ENCODE measurements around the gene AKAP13.
"Not testable (repeated sequence)": the region's sequence is repeated elsewhere in the genome, so short reads cannot be mapped to it uniquely, and the experiment has no call there.

AKAP13 gene

DNA sequence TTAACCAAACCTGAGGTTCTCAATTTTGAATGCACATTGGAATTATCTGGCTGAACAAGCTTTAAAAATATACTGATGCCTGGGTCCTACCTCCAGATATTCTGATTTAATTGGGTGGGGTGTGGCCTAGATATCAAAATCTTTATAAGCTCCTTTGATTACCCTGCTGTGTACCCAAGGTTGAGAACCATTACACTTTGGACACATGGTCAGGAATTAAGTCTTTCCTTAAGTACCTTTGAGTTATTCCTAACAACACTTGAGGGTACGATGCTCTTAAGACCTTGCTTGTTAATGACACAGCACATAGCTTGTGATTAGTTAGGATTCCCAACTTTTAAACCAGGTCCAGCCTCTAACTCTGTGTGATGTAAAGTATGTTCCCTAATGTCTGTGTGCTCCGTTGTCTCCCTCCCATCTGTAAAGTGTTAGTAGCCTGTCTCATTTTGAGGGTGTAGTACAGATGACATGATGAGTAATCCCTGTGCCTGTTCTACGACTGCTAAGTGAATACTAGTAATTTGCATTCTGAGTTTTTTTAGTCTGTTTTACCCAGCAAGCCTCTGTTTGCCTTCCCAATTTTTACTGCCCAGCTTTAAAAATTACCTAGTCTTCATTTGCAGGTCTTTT, 259.5 kb downstream of the AKAP13 start:
- no peak for DNase-seq

DNA sequence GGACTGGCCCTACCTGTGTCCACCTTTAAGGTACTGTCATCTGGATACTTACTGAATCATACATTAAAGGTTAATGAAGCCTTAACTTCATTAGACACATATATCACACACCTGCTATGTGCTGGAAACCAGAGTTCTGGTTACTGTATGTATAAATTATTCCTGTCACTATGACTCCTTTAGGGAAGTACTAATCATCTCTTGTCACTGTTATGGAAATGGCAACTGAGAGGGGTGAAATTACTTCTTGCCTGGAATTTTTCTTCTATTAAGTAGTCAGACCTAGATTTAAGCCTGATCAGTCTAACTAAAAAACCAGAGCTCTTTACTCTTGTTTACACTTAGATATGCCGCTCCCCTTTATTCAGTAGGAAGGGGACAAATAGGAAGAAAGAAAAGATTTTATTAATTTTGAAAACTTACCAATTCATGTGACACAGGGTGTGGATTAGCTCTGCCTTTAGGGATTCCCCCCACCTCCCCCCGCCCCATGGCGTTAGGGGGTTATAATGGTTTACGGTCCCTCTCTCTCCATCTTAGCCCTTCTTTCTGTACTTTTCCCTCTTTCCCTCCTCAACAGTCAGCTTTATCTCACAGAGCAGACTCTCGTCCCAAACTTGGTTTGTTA, 261.8 kb downstream of the AKAP13 start:
- no peak for DNase-seq

DNA sequence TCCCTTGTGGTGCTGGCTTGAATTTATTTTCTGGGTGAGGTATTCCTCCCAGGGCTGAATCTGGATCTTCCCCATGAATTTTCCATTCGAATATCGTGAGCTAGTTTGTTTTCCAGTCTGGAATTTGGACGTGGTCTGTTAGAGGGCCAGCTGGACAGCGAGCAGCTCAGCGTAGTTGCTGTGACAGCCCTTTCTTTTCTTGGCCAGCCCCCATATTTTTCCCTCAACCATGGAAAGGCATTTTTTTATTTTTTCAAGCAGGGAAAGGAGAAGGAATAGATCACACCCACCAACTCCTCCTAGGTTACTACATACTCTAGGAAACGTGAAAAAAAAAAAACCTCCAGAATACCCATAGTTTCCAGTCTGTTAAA, 262.3 kb downstream of the AKAP13 start:
- no peak for DNase-seq

DNA sequence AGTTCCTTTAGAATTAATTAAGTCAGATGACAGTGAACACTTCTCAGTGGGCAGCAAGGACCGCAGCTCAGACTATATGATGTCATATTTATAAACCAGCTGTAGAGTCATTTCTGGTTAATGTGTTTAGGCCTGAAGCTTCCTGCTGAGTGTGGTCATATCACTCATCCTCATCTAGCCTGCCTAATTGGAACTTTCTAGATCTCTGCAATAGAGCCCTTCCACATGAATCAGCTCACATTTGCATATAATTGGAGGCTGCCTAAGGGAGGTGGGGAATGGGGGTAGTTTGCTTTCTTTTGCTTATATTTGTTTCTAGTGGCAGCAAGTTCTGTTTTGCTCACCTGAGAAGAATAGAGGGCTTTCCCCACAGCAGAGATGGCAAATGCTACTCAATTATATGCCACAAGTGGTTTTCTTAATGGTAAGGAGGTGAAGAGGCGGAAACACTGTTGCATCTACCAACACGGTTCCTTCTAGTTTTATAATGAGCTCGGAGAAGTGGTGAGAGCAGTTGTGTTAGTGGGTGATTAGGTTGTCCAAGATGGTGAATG, 266.2 kb downstream of the AKAP13 start:
- peak; percentile 15 to 21 for DNase-seq

DNA sequence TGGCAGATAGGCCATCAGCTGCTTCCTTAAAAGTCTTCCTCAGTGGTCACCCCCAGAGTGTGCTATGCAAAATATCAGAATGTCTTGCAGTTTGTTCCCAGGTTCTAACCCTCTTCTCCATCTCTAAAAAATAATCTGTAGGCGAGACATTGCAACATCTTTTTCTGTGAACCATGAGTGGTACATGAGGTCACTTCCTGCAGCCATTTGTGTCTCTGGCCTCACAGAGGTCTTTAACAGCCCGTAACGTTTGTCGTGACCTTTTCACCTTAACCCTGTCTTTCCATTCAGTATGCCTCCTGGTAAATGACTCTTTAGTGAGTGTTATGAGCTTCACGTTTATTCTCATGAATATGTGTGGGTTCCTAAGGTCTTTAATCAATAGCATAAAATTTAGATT, 269.0 kb downstream of the AKAP13 start:
- peak; percentile 23 to 38 for DNase-seq

DNA sequence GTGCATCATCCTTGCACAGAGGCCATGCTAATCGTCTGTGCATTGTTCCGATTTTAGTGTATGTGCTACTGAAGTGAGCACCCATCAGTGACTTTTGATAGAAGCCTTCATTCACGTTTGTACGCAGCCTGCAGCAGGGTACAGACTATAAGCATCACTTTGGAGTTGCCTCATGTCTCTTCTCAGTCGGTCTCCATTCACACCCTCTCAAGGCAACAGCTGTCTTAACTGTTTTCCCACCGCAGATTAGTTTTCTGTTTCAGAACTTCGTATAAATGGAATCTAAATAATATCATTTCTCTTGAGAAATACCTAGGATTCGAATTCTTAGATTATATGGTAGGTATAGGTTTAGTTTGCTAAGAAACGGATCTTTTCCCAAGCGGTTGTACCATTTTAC, 271.1 kb downstream of the AKAP13 start:
- no peak for DNase-seq

DNA sequence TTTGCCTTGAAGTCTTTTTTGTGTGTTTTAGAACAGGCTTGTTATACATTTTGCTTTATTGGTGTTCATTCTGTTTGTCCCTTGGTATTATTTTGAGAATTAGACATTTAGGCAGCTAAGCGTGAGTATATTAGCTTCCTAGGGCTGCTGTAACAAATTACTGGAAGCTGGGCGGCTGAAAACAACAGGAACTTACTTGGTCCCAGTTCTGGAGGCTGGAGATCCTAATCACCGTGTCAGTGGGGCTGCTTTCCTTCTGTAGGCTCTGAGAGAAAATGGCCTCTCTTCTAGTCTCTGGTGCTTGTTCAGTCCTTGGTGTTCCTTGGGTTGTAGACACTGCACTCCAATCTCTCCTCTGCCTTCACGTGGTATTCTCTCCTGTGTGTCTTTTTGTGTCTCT, 272.1 kb downstream of the AKAP13 start:
- no peak for DNase-seq

DNA sequence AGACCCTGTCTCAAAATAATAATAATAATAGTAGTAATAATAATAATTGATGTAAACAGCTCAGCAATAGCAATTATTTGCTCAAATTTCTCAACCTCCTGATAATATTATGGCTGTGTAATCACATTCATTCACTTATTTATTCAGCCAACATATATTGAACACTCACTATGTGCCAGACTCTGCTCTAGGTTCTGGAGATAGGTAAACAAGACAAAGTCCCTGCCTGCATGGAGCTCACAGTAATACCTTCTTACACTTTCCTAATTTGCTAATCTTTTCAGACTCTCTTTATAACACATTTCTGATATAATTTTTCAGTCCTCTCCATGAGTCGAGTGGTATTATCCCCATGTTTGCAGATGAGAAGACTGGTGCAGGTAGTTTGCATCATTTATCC, 276.7 kb downstream of the AKAP13 start:
- DNase-seq: no peak

DNA sequence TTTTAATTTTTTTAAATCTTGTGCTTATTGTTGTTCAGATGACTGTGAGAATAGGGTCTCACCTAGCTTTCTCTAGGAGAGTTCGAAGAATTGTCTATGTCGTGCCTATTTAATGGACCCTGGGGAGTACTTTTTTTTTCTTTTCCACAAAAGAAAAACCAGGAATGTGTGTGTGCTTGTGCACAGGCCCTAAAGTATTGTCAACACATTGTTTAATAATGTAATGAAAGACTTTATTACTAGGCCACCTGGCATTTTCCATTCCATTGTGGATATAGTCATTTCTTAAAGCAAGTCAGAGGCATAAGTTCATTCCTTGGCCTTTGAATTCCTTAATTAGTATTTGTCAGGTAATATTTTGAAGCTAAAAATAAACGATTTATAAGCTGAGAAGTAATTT, 278.4 kb downstream of the AKAP13 start:
- no peak for DNase-seq

DNA sequence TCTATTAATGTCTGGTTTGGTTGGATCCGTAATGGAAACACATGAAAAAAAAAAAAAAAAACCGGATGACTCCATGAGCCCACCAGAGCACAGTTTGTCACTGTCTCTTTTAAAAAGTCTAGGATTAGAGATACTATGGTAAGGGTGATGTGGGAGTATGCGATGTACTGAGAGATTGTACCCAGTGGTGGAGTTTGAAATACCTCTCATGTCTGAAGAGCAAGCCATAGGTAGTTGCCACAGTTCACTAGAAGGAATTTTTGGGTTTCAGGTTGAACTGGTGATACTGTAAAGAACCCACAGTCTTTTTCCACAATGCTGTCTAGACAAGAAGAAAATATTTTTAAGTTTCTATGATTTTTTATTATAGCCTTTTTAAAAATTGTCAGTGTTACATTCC, 281.5 kb downstream of the AKAP13 start:
- no peak for DNase-seq

DNA sequence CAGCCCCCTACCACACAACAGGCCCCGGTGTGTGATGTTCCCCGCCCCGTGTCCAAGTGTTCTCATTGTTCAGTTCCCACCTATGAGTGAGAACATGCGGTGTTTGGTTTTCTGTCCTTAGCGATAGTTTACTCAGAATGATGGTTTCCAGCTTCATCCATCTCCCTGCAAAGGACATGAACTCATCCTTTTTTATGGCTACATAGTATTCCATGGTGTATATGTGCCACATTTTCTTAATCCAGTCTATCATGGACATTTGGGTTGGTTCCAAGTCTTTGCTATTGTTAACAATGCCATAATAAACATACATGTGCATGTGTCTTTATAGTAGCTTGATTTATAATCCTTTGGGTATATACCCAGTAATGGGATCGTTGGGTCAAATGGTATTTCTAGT, 285.3 kb downstream of the AKAP13 start:
- not testable (repeated sequence) for DNase-seq

DNA sequence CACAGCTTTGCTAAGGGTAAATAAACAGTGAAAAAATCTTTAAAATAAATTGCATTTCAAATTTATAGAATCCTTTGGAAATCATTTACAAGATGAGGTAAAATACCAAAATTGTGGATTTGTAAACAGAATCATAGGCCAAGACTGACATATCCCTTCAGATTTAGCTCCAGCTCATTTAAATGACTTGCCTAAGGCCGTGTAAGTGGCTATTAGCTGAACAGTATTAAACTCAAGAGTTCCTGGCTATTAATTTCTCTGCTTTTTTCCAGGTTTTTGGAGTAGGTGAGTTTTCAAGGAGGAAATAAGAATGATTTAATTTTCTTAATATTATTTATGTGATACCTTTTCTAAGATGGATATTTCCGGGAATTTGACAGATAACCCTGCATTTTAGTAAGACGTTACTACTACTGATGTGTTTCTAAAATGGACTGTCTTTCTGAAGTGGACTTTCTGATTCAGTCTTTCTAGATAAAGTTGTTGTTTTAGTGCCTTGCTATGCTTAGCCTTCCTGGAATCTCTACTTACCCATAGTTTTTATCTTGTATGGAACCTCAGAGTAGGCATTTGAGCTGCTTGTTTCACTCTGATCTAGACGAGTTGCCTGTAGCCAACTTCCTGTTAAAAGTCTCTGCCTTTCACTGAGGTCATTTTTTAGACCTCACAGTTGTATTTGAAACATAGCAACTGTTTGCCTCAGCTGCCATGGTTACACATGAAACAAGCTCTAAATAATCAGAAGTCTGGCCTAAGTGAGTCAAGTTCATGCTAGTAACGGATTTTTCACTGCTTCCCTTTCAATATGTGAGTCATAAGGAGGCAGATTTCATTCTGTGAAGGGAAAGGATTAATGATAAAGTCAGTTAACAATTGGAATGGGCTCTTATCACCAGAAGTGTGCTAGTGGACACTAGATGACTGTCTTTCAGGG, 287.4 kb downstream of the AKAP13 start:
- DNase-seq: peak; percentile 46 to 57

DNA sequence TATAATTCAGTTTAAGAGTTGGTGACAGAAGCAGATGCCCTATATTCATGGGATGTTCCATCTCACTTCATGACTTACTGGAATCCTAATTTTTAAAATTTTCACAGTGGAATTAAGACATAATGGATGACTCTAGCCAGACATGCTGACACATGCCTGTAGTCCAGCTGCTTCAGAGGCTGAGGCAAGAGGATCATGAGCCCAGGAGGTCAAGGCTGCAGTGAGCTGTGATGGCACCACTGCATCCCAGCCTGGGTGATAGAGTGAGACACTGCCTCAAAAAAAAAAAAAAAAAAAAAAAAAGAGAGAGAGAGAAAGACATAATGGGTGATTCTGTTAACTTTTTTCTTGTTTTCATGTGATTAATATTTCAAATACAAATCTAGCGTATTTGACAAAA, 290.8 kb downstream of the AKAP13 start:
- DNase-seq: no peak

DNA sequence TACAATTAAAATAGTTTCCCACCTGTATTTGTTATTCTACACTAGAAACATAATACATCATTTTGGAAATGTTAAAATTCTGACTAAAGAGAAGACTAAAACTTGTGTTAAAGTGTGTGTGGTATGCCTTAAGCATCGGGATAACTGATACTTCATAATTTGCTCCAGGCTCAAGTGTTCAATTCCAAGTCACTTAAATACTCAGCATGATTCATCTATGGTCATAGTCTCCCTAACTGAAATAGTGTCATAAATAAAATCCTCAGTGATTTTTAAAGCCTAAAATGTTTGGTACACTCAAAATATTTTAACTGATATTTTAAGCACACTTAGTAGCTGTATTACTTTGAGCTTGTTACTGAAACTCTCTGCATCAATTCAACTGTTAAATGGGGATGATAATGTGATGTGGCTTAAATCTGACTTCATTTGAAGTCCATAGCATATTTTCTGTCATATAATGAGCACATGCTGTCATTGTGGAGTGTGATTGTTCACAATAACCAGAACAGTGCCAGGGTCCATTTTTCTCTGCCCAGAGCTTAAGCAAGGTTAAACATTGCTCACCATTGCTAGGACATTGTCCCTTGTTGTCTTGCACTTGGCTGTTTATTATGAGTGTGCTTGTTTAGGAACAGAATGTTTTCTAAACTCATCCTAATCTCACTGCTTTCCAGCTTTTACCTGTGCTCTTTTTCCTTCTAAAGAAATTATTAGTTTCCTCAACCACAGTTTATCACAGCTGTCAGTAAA, 292.1 kb downstream of the AKAP13 start:
- DNase-seq: no peak

DNA sequence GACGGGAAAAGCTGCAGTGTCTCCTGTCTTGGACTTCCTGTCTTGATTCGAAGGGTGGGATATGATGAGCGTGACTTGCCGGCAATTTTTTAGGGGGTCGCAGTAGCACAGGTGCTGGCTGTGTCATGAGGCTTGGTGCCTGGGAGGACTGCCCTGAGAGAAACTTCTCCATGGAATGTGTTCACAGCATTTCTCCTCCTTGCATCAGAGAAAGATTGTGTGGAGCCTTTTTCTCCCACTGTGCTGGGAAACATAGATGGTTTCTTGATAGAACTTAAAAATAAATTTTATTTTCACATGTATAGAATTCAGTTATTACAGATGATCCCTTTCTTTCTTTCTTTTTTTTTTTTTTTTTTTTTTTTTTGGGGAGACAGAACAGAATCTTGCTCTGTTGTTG, 292.9 kb downstream of the AKAP13 start:
- no peak for DNase-seq

DNA sequence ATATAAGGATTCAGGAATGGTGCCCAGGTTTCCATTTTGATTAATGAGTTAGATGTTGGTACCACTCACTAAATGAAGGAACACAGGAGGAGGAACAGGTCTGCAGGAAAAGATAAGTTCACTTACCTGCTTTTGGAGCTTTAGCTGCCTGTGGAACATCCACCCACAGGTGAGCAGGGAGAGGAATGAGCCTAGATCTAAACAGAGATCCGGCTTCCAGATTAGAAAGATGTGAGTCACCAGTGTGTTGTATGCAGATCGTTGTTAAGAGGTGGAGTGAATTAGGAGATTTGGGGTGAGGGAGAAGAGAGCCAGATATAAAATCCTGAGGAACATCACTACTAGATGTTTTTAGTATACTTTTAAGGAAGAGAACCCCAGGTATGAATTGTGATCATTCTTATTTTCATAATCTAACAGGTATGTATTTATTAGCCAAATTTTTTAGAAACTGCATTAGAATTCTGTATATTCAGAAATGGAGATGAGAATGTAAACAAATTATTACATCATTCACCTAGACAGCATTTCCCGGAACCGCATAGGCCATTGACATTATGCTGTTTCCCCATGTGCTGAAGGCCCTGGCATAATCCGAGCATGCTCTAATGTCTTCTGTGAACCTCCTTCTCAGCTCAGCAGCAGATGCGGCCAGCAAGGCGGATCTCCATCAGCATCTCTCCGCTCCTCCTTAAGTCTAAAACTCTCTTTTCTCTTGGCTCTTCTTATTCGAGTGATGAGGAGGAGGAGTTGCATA, 296.1 kb downstream of the AKAP13 start:
- no peak for DNase-seq

DNA sequence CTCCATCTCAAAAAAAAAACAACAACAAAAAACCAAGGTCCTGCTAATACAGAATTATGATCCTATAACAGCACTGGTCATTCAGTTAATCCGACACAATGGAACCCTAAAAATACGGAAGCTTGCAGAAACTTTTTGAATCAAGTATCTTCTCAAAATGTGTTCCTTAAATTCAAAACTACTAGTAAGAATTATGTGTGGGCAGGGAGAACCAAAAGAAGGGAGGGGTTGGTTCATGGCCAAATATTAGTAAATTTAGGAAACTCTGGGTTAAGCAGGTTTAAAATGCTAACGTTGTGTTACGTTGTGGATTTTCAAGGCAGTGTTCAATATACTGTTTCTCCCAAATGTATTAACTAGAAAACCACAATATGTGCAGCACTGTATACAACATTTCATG, 298.8 kb downstream of the AKAP13 start:
- DNase-seq: no peak

DNA sequence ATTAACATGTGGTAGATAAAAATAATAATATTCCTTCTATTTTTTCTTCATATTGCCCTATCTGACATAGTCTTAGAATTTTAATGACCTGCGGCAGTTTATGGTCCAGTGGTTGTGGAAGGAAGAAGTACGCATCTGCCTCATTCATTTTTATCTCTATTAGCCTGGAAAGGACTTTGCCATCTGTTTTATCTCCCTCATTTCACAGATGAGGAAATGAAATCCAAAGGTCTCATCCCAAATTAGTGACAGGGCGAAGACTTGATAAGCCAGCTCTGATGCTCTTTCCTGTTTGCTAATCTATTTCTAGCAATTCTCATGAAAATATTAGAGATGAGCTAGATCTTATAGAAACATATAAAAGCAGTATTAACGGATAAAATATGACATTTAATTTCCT, 301.0 kb downstream of the AKAP13 start:
- no peak for DNase-seq

DNA sequence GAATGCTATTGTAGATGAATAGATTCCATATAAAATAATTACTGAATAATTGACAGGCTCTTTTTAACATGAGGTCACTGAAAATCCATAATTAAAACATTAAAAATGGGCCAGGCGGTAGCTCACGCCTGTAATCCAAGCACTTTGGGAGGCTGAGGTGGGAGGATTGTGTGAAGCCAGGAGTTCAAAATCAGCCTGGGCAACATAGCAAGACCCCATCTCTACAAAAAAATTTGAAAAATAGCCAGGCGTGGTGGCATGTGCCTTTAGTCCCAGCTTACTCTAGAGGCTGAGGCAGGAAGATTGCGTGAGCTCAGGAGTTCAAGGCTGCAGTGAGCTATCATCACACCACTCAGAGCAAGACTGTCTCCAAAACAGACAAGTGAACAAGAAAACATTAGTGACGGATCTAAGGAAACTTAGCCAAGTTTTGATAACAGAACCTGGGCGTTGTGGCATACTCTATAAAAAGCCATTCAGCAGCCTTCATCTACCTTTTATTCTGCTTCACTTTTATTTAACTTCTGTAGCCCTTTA, 303.8 kb downstream of the AKAP13 start:
- no peak for DNase-seq

DNA sequence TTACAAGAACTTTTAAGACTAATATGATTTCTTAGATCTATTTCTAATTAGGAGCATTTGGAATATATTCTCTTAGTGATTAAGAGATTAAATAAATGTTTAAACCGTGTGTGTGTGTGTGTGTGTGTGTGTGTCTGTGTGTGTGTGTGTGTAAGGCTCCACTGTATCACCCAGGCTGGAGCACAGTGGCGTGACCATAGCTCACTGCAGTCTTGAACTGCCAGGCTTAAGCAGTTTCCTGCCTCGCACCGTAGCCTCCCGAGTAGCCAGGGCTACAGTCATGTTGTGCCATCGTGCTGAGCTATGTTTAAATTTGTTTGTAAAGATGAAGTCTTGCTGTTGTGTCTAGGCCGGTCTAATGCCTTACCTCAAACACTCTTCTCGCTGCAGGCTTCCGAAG, 305.0 kb downstream of the AKAP13 start:
- DNase-seq: no peak

DNA sequence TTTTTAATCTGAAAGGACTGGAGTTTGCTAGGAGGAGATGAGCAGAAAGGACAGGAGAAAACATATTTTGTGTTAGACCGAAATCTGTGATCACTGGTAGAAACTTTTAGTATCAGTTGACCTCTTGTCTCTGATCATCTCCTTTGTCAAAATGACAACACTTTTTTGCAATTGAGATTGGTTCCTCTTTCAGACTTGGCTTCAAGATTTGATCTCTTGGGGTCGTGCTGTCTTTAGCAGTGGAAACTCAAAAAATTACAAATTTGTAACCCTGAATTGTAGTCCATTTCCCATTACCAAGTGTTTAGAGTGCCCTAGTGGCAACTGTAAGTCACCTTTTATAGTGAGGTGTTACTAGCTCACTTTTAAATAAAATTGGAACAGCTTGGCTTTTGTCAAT, 306.9 kb downstream of the AKAP13 start:
- DNase-seq: no peak

DNA sequence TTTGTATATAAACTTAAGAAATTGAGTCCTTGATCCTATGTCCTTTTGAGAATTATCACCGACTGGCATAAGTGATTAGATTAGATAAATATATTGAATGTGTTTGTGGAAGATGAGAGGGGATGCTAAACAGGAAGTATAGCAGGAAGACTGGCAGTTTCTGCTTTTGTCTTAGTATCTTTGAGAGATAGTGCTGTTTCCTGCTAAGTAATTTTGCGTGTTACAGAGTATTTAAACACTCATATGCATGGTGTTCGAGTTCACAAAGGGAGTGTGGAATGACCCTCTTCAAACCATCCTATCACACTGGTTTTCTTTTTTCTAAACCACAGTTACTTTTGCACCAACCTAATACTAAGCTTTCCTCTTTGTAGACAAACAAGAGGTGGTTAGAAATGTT, 308.3 kb downstream of the AKAP13 start:
- DNase-seq: no peak

All from activated CD4-positive, alpha-beta T cell treated with anti-CD3 and anti-CD28 coated beads for 4 hours (primary cell).